Measurements from ENCODE around the gene COX7A1. TPM values are rescaled to one million over a fixed set of nuclear protein-coding genes. Genes with fewer than 3 reads are reported as not detected.

Gene COX7A1
- total RNA-seq, 1 experiment from 2014 or later: not detected

- TF ChIP-seq CTCF (IDR thresholded peaks at IDR 0.05; ENCODE audit: unreplicated experiment): no peak
- peak overlapping the region; percentile 97 for H3K4me3 Mint-ChIP-seq (ENCODE audit: unreplicated experiment)
- H3K9me3 Mint-ChIP-seq (ENCODE audit: unreplicated experiment): no peaks in the 10 kb centered on the region
- intact Hi-C loops (cut with micrococcal nuclease): no loop called here
- POLR2A ChIA-PET: interaction anchor here (0.6 to 2.3 kb wide), 14 partner anchors 9 to 394 kb away, joined by 3 to 40 read pairs (median 6); partner anchors contain the start of genes ALKBH6, POLR2I, TBCB and THAP8
- CTCF ChIA-PET: interaction anchor here (0.7 kb wide), 2 partner anchors 33 to 1377 kb away, joined by 3 read pairs; no protein-coding TSS in a partner anchor
- peak overlapping the region; percentile 97 for H3K27ac Mint-ChIP-seq (ENCODE audit: low read depth, unreplicated experiment)
- H3K36me3 Mint-ChIP-seq (ENCODE audit: insufficient read depth, unreplicated experiment): peaks cover 38% of the 10 kb centered on the region
- BruUV-seq (replicated peaks): TSS peak; percentile 83
- H3K27me3 Mint-ChIP-seq (ENCODE audit: insufficient read depth, unreplicated experiment): no peaks in the 10 kb centered on the region
- peaks cover 38% of the 10 kb centered on the region for H3K4me1 Mint-ChIP-seq (ENCODE audit: insufficient read depth, unreplicated experiment)
- peak; percentile 78 for DNase-seq (ENCODE audit: unreplicated experiment)
These were observed 11.8 kb downstream of the COX7A1 start for GRCh38 chr19:36140304-36141038.

DNA sequence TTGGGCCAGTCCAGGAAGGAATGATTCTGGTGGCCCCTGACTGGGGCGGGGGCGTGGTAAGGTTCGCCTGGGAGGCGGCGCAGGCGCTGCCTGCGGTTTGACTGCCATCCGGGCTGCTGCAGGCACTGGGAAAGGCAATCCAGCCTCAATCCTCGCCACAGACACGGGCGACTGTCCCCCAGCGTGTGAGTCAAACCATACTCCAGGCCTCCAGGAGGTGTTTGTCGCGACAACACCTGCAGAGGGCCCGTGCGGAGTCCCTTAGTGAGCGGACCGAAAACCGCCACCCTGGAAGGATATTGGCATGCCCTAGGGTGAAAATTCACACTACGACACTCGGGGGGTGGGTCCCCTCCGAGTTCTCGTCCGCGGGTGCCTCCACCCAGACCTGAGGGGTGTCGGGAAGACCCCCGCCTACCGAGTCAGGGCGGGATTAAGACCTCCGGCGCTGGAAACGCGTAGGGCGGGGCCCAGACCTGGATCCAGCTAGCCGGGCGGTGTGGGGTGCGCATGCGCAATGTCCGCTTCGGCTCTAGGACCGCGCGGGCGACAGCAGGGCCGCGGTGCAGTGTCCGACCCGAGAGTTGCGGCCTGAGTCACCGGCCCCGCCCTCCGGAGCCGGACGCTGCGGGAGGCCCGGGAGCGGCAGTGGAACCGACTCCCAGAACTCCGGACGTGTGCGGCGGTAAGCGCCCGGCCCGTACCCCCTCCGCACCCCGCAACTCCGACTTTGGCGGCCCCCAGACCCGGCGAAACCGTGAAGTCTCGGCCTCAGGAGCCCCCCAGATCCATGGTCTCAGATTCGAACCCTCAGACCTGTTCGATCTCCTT, 12.6 kb downstream of the COX7A1 start, which contains the start of gene CAPNS1:
CAPNS1 (plus strand) TSS at position 594 of the 831 bp plus-strand sequence. CDS start 946 bp downstream, outside the sequence.
- H3K36me3 Mint-ChIP-seq (ENCODE audit: insufficient read depth, unreplicated experiment): peaks cover 30% of the 10 kb centered on the region
- CTCF ChIA-PET: interaction anchor here (0.7 kb wide), 2 partner anchors 34 to 1378 kb away, joined by 3 read pairs; no protein-coding TSS in a partner anchor
- no peaks in the 10 kb centered on the region for H3K27me3 Mint-ChIP-seq (ENCODE audit: insufficient read depth, unreplicated experiment)
- peaks cover 38% of the 10 kb centered on the region for H3K4me1 Mint-ChIP-seq (ENCODE audit: insufficient read depth, unreplicated experiment)
- peak within 1 kb of the TSS; percentile 97 for H3K4me3 Mint-ChIP-seq (ENCODE audit: unreplicated experiment)
- H3K9me3 Mint-ChIP-seq (ENCODE audit: unreplicated experiment): no peaks in the 10 kb centered on the region
- TF ChIP-seq CTCF (IDR thresholded peaks at IDR 0.05; ENCODE audit: unreplicated experiment): no peak
- intact Hi-C loops (cut with micrococcal nuclease): loop anchor here (1.0 kb wide), 1 partner anchor 12 kb away; no protein-coding TSS in a partner anchor
- BruUV-seq (replicated peaks): no TSS peak
- peak within 1 kb of the TSS; percentile 97 for H3K27ac Mint-ChIP-seq (ENCODE audit: low read depth, unreplicated experiment)
- POLR2A ChIA-PET: interaction anchor here (0.7 to 2.3 kb wide), 12 partner anchors 9 to 93 kb away, joined by 3 to 40 read pairs (median 8); partner anchors contain the start of genes POLR2I, TBCB, THAP8 and ZNF146
- peak; percentile 97 for DNase-seq (ENCODE audit: unreplicated experiment)

DNA sequence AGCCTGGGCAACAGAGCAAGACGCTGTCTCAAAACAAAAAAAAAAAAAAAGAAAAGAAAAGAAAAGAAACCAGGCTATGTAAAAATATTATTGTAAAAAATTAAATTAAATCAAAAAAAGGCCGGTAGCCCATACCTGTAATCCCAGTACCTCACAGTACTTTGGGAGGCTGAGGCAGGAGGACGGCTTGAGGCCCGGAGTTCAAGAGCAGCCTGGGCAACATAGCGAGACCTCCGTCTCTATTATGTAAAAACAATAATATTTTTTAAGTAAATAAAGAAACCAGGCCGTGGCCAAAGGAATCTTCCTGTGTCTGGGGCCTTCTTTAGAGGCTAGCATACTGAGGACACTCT, 13.2 kb downstream of the COX7A1 start:
- ChIA-PET CTCF (no interaction called here), POLR2A (interaction anchor here (1.0 to 2.3 kb wide), 10 partner anchors 8 to 85 kb away, joined by 3 to 40 read pairs (median 9); partner anchors contain the start of genes POLR2I, TBCB, THAP8 and ZNF146)
- no peak overlapping the region for H3K27ac Mint-ChIP-seq (ENCODE audit: low read depth, unreplicated experiment)
- H3K27me3 Mint-ChIP-seq (ENCODE audit: insufficient read depth, unreplicated experiment): no peaks in the 10 kb centered on the region
- TF ChIP-seq CTCF (IDR thresholded peaks at IDR 0.05; ENCODE audit: unreplicated experiment): no peak
- H3K9me3 Mint-ChIP-seq (ENCODE audit: unreplicated experiment): no peaks in the 10 kb centered on the region
- H3K4me1 Mint-ChIP-seq (ENCODE audit: insufficient read depth, unreplicated experiment): peaks cover 38% of the 10 kb centered on the region
- no TSS peak for BruUV-seq (replicated peaks)
- intact Hi-C loops (cut with micrococcal nuclease): loop anchor here (1.0 kb wide), 1 partner anchor 12 kb away; no protein-coding TSS in a partner anchor
- H3K36me3 Mint-ChIP-seq (ENCODE audit: insufficient read depth, unreplicated experiment): peaks cover 30% of the 10 kb centered on the region
- H3K4me3 Mint-ChIP-seq (ENCODE audit: unreplicated experiment): peak overlapping the region; percentile 97
- no peak for DNase-seq (ENCODE audit: unreplicated experiment)
